Aorta (tissue), 5 donors: ENCODE data around the gene ADH6. TPM values are rescaled to one million over a fixed set of nuclear protein-coding genes. Genes with fewer than 3 reads are reported as not detected.
A peak's percentile ranks its signal among the peaks of the same experiment; 100 is the strongest.

Source experiments
- ATAC-seq: fragments of 200-7000 bp; cut with Tn5 transposase; one replicate; pipeline ENCODE4 v1.9.1; 2022; ENCODE audit warnings: moderate library complexity; ENCODE audit not compliant: low FRiP score
- DNase-seq, 2 donors: peaks; one replicate each; pipeline ENCODE4 v3.0.0-alpha.2; 2020
- H3K27ac ChIP-seq, 2 donors: one replicate each; pipeline ENCODE4 v1.5.1; 2013; ENCODE audit warnings: low read length in 2 of 2, mild to moderate bottlenecking in 2 of 2, moderate library complexity in 2 of 2, control low read depth in 1 of 2, inconsistent platforms in 1 of 2, low read depth in 1 of 2
- H3K27me3 ChIP-seq, 2 donors: one replicate each; pipeline ENCODE4 v1.6.1; 2013; ENCODE audit warnings: control low read depth in 1 of 2, low read length in 1 of 2, mild to moderate bottlenecking in 1 of 2, moderate library complexity in 1 of 2; ENCODE audit not compliant: insufficient read depth in 2 of 2, control insufficient read depth in 1 of 2
- H3K36me3 ChIP-seq, 2 donors: one replicate each; pipeline ENCODE4 v1.6.1; 2013; ENCODE audit warnings: control low read depth in 1 of 2, low read length in 1 of 2, mild to moderate bottlenecking in 1 of 2; ENCODE audit not compliant: insufficient read depth in 2 of 2, control insufficient read depth in 1 of 2
- H3K4me1 ChIP-seq, 2 donors: one replicate each; pipeline ENCODE4 v1.6.1; 2013; ENCODE audit warnings: low read length in 2 of 2, control low read depth in 1 of 2, mild to moderate bottlenecking in 1 of 2, moderate library complexity in 1 of 2; ENCODE audit not compliant: insufficient read depth in 2 of 2, control insufficient read depth in 1 of 2
- H3K4me3 ChIP-seq, 2 donors: one replicate each; pipeline ENCODE4 v1.5.1; 2013; ENCODE audit warnings: low read length in 2 of 2, control low read depth in 1 of 2, mild to moderate bottlenecking in 1 of 2
- H3K9me3 ChIP-seq: one replicate; pipeline ENCODE4 v1.6.1; 2013; ENCODE audit warnings: mild to moderate bottlenecking, low read length; ENCODE audit not compliant: control insufficient read depth
- WGBS, 2 donors: extraction: QIAGEN DNeasy Blood & Tissue Kit; methylation state at CpG; one replicate each; pipeline ENCODE4 v1.1.7; 2013; 5-methylcytosine and 5-hydroxymethylcytosine counted together
- intact Hi-C, 2 donors: fragments of 100-400 bp; cut with DNase I; formaldehyde crosslinking; loops; one replicate each; pipeline versions ENCODE4 v1.14.2 to v1.15.0; 2022
- polyA plus RNA-seq, 2 donors: library from polyadenylated mRNA; stranded (reverse); fragments of 200-250 nt; gene quantifications; one replicate each; pipeline ENCODE4 v1.2.3, GENCODE V29; 2013
- total RNA-seq, 2 donors: library from RNA; stranded (reverse); fragmentation: NEBNext Ultra II Directional; extraction: Animal tissue kit (Norgen Biotek cat#: 25700); gene quantifications; one replicate each; pipeline ENCODE4 v1.2.1, GENCODE V29; 2021
- donor health status: healthy with polysubstance abuse.
- donor health status: Bipolar disorder and iron deficiency.
- donor health status: DM: no; HTN: no; CAD: no.
- donor health status: DM: no; HTN: no; CAD: no.
- donor health status: DM: yes; HTN: yes; CAD: no.

The ADH6 gene
- total and polyA plus RNA-seq, 4 donors: 0.26 to 6.3 (median 0.60) TPM

GRCh38 chr4:99180382-99181070 is 38.5 kb downstream of the ADH6 start:
- Histone ChIP-seq H3K4me3 (no peak overlapping the region), H3K27me3 (no peaks in the 10 kb centered on the region), H3K27ac (no peak overlapping the region), H3K9me3 (no peaks in the 10 kb centered on the region), H3K36me3 (no peaks in the 10 kb centered on the region), H3K4me1 (no peaks in the 10 kb centered on the region)
- ATAC-seq (peak; percentile 67), DNase-seq (no peak)
- 82 to 83% methylated on average over 2 of the region's 2 CpGs for WGBS, 2 donors
- intact Hi-C loops: no loop called here

- Histone ChIP-seq H3K27me3 (no peaks in the 10 kb centered on the region), H3K4me1 (no peaks in the 10 kb centered on the region), H3K4me3 (no peak overlapping the region), H3K9me3 (no peaks in the 10 kb centered on the region), H3K36me3 (no peaks in the 10 kb centered on the region), H3K27ac (no peak overlapping the region)
- WGBS, 2 donors: 60 to 68% methylated on average over 1 of the region's 1 CpG
- ATAC-seq (no peak), DNase-seq (no peak)
- intact Hi-C loops: no loop called here
Measured at GRCh38 chr4:99179626-99180025, 39.4 kb downstream of the ADH6 start.

- no peak for DNase-seq
- 81 to 86% methylated on average over 2 of the region's 2 CpGs for WGBS, 2 donors
- intact Hi-C loops: no loop called here
- no peaks in the 10 kb centered on the region for H3K4me1 ChIP-seq
- no peak overlapping the region for H3K4me3 ChIP-seq
- peak; percentile 26 for ATAC-seq
- H3K36me3 ChIP-seq: no peaks in the 10 kb centered on the region
- no peaks in the 10 kb centered on the region for H3K27me3 ChIP-seq
- H3K27ac ChIP-seq: no peak overlapping the region
- no peaks in the 10 kb centered on the region for H3K9me3 ChIP-seq
Measured at GRCh38 chr4:99179178-99179577, 39.9 kb downstream of the ADH6 start.

GRCh38 chr4:99166544-99166943 is 52.5 kb downstream of the ADH6 start:
- 61 to 67% methylated on average over 2 of the region's 2 CpGs for WGBS, 2 donors
- H3K4me1 ChIP-seq: no peaks in the 10 kb centered on the region
- no peaks in the 10 kb centered on the region for H3K36me3 ChIP-seq
- H3K27me3 ChIP-seq: no peaks in the 10 kb centered on the region
- ATAC-seq (no peak), DNase-seq (no peak)
- H3K9me3 ChIP-seq: no peaks in the 10 kb centered on the region
- intact Hi-C loops: no loop called here
- H3K27ac ChIP-seq: no peak overlapping the region
- no peak overlapping the region for H3K4me3 ChIP-seq

- Histone ChIP-seq H3K27ac (no peak overlapping the region), H3K4me1 (no peaks in the 10 kb centered on the region), H3K36me3 (peaks cover 0 to 2% of the 10 kb centered on the region in 2 donors), H3K9me3 (no peaks in the 10 kb centered on the region), H3K4me3 (no peak overlapping the region), H3K27me3 (no peaks in the 10 kb centered on the region)
- no peak for ATAC-seq
- DNase-seq: no peak
- intact Hi-C loops: no loop called here
- 76 to 82% methylated on average over 1 of the region's 1 CpG for WGBS, 2 donors
Measured at GRCh38 chr4:99165978-99166377, 53.1 kb downstream of the ADH6 start.

- no peak overlapping the region for H3K27ac ChIP-seq
- no peak overlapping the region for H3K4me3 ChIP-seq
- 95 to 97% methylated on average over 3 of the region's 3 CpGs for WGBS, 2 donors
- no peaks in the 10 kb centered on the region for H3K27me3 ChIP-seq
- intact Hi-C loops: no loop called here
- DNase-seq (no peak), ATAC-seq (no peak)
- peaks cover 0 to 2% of the 10 kb centered on the region in 2 donors for H3K36me3 ChIP-seq
- no peaks in the 10 kb centered on the region for H3K4me1 ChIP-seq
- H3K9me3 ChIP-seq: no peaks in the 10 kb centered on the region
Measured at GRCh38 chr4:99161373-99162099, 57.5 kb downstream of the ADH6 start.

GRCh38 chr4:99159699-99160098 is 59.3 kb downstream of the ADH6 start:
- no peaks in the 10 kb centered on the region for H3K9me3 ChIP-seq
- H3K4me1 ChIP-seq: no peaks in the 10 kb centered on the region
- no peaks in the 10 kb centered on the region for H3K27me3 ChIP-seq
- intact Hi-C loops: no loop called here
- no peak overlapping the region for H3K27ac ChIP-seq
- no peak for ATAC-seq
- peaks cover 0 to 2% of the 10 kb centered on the region in 2 donors for H3K36me3 ChIP-seq
- no peak overlapping the region for H3K4me3 ChIP-seq
- DNase-seq: no peak
- 69 to 80% methylated on average over 1 of the region's 1 CpG for WGBS, 2 donors

- intact Hi-C loops: no loop called here
- Histone ChIP-seq H3K4me3 (no peak overlapping the region), H3K36me3 (peaks cover 0 to 2% of the 10 kb centered on the region in 2 donors), H3K27me3 (no peaks in the 10 kb centered on the region), H3K9me3 (no peaks in the 10 kb centered on the region), H3K27ac (no peak overlapping the region), H3K4me1 (no peaks in the 10 kb centered on the region)
- DNase-seq (no peak), ATAC-seq (no peak)
- 66 to 68% methylated on average over 3 of the region's 3 CpGs for WGBS, 2 donors
Measured at GRCh38 chr4:99157478-99157935, 61.5 kb downstream of the ADH6 start.

- Histone ChIP-seq H3K9me3 (no peaks in the 10 kb centered on the region), H3K36me3 (peaks cover 0 to 2% of the 10 kb centered on the region in 2 donors), H3K4me3 (no peak overlapping the region), H3K27me3 (no peaks in the 10 kb centered on the region), H3K4me1 (no peaks in the 10 kb centered on the region), H3K27ac (no peak overlapping the region)
- intact Hi-C loops: no loop called here
- no peak for DNase-seq
- ATAC-seq: no peak
- 73 to 84% methylated on average over 1 of the region's 1 CpG for WGBS, 2 donors
Measured at GRCh38 chr4:99156992-99157391, 62.1 kb downstream of the ADH6 start.
